ENCODE measurements around the gene PRKCB. TPM values are rescaled to one million over a fixed set of nuclear protein-coding genes. Genes with fewer than 3 reads are reported as not detected.

Gene PRKCB
- polyA plus RNA-seq, 1 donor (not counting 4 experiments of a cell fraction or from before 2014, with no cell fraction given), result 0.18 TPM

GRCh38 chr16:23824909-23825308 lies 10.9 kb upstream of the PRKCB start:
- Histone ChIP-seq H3K27me3 (ENCODE audit: control insufficient read depth, extremely low read depth, insufficient read depth, low read length) (no peaks in the 10 kb centered on the region), H3K79me2 (ENCODE audit: control insufficient read depth, insufficient read depth, low read length) (no peaks in the 10 kb centered on the region), H3K9ac (ENCODE audit: control insufficient read depth, extremely low read depth, insufficient read depth, low read length) (no peak overlapping the region), H3K4me2 (ENCODE audit: control insufficient read depth, extremely low read depth, insufficient read depth, low read depth, low read length) (no peak overlapping the region), H3K27ac (ENCODE audit: control insufficient read depth, insufficient read depth, low read length) (no peak overlapping the region), H3K9me1 (ENCODE audit: control insufficient read depth, extremely low read depth, insufficient read depth, low read length) (no peaks in the 10 kb centered on the region), H3K4me3 (ENCODE audit: control insufficient read depth in 2 of 3, extremely low read depth in 1 of 3, insufficient read depth in 2 of 3, low read depth in 1 of 3, low read length in 3 of 3) (no peak overlapping the region), H3K36me3 (ENCODE audit: control insufficient read depth in 2 of 2, extremely low read depth in 1 of 2, insufficient read depth in 2 of 2, low read length in 2 of 2) (no peaks in the 10 kb centered on the region), H3K9me3 (ENCODE audit: control insufficient read depth, low read depth, low read length) (peaks cover 3% of the 10 kb centered on the region), H3K4me1 (ENCODE audit: control insufficient read depth, extremely low read depth, insufficient read depth, low read length) (no peaks in the 10 kb centered on the region), H2AFZ (ENCODE audit: control insufficient read depth, low read length) (no peak overlapping the region), H4K20me1 (ENCODE audit: control insufficient read depth, extremely low read depth, insufficient read depth, low read length) (no peaks in the 10 kb centered on the region)
- FAIRE-seq (no peak), DNase-seq (ENCODE audit: low read depth, low spot score) (no peak)
- dilution Hi-C loops (cut with MboI; ENCODE audit: extremely low pct_ligation_motif_present, low sequenced_read_pairs), result no loop called here
- TF ChIP-seq CTCF (optimal IDR thresholded peaks at IDR 0.05 in 1 of 3, IDR thresholded peaks at IDR 0.05 in 1 of 3, conservative IDR thresholded peaks at IDR 0.05 in 1 of 3; ENCODE audit: extremely low read depth in 1 of 3, insufficient read depth in 2 of 3, low read length in 3 of 3), result no peak
- TF ChIP-seq EZH2 (IDR thresholded peaks at IDR 0.05; ENCODE audit: low read length), result no peak

GRCh38 chr16:23826528-23827045 lies 9.2 kb upstream of the PRKCB start:
- Histone ChIP-seq H3K79me2 (ENCODE audit: control insufficient read depth, insufficient read depth, low read length) (no peaks in the 10 kb centered on the region), H3K27ac (ENCODE audit: control insufficient read depth, insufficient read depth, low read length) (no peak overlapping the region), H3K9me1 (ENCODE audit: control insufficient read depth, extremely low read depth, insufficient read depth, low read length) (no peaks in the 10 kb centered on the region), H3K9ac (ENCODE audit: control insufficient read depth, extremely low read depth, insufficient read depth, low read length) (no peak overlapping the region), H2AFZ (ENCODE audit: control insufficient read depth, low read length) (no peak overlapping the region), H3K4me1 (ENCODE audit: control insufficient read depth, extremely low read depth, insufficient read depth, low read length) (no peaks in the 10 kb centered on the region), H3K4me3 (ENCODE audit: control insufficient read depth in 2 of 3, extremely low read depth in 1 of 3, insufficient read depth in 2 of 3, low read depth in 1 of 3, low read length in 3 of 3) (no peak overlapping the region), H3K27me3 (ENCODE audit: control insufficient read depth, extremely low read depth, insufficient read depth, low read length) (no peaks in the 10 kb centered on the region), H3K9me3 (ENCODE audit: control insufficient read depth, low read depth, low read length) (peaks cover 3% of the 10 kb centered on the region), H3K4me2 (ENCODE audit: control insufficient read depth, extremely low read depth, insufficient read depth, low read depth, low read length) (no peak overlapping the region), H3K36me3 (ENCODE audit: control insufficient read depth in 2 of 2, extremely low read depth in 1 of 2, insufficient read depth in 2 of 2, low read length in 2 of 2) (no peaks in the 10 kb centered on the region), H4K20me1 (ENCODE audit: control insufficient read depth, extremely low read depth, insufficient read depth, low read length) (no peaks in the 10 kb centered on the region)
- FAIRE-seq (no peak), DNase-seq (ENCODE audit: low read depth, low spot score) (no peak)
- dilution Hi-C loops (cut with MboI; ENCODE audit: extremely low pct_ligation_motif_present, low sequenced_read_pairs), result no loop called here
- TF ChIP-seq EZH2 (IDR thresholded peaks at IDR 0.05; ENCODE audit: low read length) (no peak), CTCF (optimal IDR thresholded peaks at IDR 0.05 in 1 of 3, IDR thresholded peaks at IDR 0.05 in 1 of 3, conservative IDR thresholded peaks at IDR 0.05 in 1 of 3; ENCODE audit: extremely low read depth in 1 of 3, insufficient read depth in 2 of 3, low read length in 3 of 3) (no peak)

Measured in keratinocyte (primary cell).